ENCODE data around the gene PLEKHG2. TPM values are rescaled to one million over a fixed set of nuclear protein-coding genes. Genes with fewer than 3 reads are reported as not detected.

PLEKHG2 gene
- total RNA-seq, 1 donor from 2014 or later, result 13.6 TPM

- DNase-seq, result no peak
Observed at GRCh38 chr19:39422020-39422419, 9.6 kb downstream of the PLEKHG2 start.

- no peak for DNase-seq
Observed at GRCh38 chr19:39423258-39424086, 11.0 kb downstream of the PLEKHG2 start.

GRCh38 chr19:39424934-39425333 is 12.5 kb downstream of the PLEKHG2 start:
- DNase-seq, result no peak

- DNase-seq, result no peak
Observed at GRCh38 chr19:39425744-39426143, 13.3 kb downstream of the PLEKHG2 start.

- no peak for DNase-seq
Observed at GRCh38 chr19:39426170-39426569, 13.7 kb downstream of the PLEKHG2 start.

DNA sequence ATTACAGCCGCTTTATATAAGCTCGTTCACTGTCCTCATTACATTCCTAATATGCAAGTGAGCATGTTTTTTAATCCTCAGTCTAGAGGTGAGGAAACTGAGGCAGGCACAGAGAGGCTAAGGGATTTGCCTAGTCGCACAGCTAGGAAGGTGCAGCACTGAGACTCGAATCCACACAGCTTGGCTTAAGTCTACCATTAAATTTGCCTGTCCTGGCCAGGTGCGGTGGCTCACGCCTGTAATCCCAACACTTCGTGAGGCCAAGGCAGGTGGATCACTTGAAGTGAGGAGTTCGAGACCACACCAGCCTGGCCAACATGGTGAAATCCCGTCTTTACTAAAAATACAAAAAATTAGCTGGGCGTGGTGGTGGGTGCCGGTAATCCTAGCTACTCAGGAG is 15.2 kb downstream of the PLEKHG2 start:
- DNase-seq, result no peak

DNA sequence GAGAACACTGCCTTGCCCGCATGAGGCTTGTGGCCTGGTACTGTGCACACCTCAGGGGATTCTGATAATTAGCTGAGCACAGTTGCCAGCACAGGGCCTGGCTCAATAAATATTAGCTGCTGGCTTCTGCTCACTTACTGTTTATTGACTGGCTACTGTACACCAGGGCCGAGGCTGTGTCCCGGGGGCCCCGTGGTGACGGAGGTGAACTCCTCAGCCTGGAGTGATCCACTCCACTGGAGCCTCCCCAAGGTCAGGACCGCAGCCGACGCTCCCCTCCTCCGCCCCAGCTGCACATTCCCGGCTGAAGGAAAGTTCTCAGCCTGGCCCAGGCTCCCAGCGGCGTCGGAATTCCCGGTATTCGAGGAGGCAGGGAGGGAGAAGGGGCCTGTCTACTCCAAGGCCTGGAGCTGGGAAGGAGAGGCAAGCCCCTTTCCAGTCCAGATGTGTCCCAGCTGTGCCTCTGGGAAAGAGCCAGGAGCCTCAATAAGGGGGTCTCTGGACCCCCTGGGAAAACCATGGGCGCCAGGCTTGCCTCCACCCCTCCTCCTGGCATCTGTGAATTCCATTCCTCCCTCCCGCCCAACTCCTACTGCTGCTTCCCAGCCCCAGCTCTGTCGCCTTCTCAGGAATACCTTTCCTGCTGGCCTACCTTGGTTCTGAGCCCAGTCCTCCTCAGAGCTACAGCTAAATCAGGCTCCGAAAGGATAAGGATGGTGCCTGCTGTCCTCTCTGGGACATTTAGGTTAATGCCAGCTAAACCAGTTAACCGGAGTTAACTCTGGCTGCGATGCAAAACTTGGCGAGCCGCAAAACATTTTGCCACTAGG is 16.0 kb downstream of the PLEKHG2 start:
- DNase-seq, result peak; percentile 88

GRCh38 chr19:39430675-39431593 is 18.5 kb downstream of the PLEKHG2 start:
- peak; percentile 100 for DNase-seq

DNA sequence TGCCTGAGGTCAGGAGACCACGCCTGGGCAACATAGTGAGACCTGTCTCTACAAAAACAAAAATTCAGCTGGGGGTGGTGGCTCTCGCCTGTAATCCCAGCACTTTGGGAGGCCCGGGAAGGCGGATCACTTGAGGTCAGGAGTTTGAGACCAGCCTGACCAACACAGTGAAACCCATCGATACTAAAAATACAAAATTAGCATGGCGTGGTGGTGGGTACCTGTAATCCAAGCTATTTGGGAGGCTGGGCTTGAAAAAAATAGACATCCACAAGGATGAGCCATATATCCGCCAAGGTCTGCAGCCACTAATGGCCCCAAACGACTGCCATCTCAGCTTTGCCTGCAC is 20.2 kb downstream of the PLEKHG2 start:
- no peak for DNase-seq

DNA sequence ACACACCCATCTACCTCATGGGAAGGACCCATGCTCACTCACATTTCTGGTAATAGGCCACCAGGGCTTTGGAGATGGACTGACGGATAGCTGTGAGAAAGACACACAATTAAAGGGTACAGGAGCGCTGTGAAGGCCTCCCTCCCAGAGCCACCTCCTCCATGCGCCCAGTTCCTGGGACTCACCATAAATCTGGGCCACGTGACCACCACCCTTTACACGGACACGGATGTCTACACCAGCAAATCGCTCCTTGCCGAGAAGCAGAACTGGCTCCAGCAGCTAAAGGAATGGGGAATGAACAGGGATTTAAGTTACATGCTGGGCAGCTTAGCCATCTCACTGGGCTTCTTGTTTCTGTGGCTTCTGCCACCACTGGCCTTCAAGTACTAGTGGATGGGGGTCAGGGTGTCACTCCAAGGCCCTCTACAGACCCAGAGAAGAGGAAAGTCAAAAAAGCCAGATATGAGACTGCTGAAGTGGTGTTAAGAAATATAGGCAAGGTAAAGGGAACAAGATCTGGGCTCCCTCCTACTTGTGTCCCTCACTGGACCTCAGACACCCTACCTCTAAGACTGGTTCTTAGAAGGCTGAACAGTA is 21.1 kb downstream of the PLEKHG2 start:
- no peak for DNase-seq

DNA sequence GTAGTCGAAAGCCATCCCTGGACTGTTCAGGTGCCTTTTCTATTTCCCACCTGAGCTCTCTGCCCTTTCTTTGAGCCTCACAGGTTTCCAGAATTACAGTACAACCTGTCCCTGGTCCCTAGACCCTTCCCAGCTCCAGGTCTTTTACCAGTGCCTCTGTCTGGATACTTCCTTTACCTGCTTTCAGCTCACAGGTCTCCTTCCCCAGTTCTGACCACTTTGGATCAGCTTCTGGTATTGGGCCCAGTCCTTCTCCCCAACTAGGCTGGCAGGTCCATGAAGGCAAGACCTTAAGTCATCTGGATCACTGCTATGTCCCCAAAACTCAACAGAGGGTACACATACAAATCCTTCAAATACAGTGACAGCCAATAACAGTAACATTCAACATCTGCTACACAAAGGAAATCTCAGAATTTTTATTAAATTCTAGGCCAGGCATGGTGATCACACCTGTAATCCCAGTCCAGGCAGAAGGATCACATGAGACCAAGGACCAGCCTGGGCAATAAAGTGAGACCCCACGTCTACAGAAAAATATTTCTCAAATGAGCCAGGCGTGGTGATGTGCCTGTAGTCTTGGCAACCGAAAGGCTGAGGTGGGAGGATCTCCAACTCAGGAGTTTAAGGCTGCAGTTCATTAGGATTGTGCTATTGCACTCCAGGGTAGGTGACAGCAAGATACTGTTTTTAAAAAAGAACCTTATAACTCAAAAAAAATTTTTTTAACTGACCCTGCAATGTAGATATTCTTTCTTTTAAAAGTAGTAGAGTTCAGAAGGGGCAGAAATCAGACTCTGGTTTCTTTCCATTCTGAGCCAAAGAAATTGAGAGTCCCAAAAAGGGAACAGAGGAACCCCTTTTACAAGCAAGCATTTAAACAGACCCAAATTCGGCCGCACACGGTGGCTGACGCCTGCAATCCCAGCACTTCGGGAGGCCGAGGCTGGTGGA is 21.9 kb downstream of the PLEKHG2 start:
- no peak for DNase-seq

- peak; percentile 99 for DNase-seq
Observed at GRCh38 chr19:39435499-39436349, 23.3 kb downstream of the PLEKHG2 start, which contains the start of gene RPS16. TSS of gene RPS16 (minus strand) at chr19:39435949. CDS start at chr19:39435895, 54 bp downstream.

GRCh38 chr19:39436350-39436716 is 23.9 kb downstream of the PLEKHG2 start:
- no peak for DNase-seq

GRCh38 chr19:39438270-39438934 is 25.9 kb downstream of the PLEKHG2 start:
- DNase-seq, result no peak

DNA sequence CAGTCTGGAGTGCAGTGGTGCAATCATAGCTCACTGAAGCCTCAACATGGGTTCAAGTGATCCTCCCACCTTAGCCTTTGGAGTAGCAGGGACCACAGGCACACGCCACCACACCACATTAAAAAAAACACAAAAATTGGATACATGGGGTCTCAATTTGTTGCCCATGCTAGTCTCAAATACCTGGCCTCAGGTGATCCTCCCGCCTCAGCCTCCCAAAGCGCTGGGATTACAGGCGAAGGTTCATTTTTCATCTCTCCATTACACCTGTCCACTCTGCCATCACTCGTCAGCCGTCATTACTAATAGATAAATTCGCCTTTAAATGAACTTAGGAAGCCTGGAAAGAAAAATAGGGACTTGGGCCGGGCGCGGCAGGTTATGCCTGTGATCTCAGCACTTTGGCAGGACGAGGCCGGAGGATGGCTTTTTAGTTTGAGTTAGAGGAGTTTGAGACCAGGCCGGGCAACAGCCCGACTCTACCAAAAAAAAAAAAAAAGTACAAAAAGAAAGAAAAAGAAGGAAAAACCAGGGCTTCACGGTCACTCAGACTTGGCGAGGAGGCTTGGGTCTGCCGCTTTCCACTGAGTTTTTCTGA is 32.2 kb downstream of the PLEKHG2 start:
- DNase-seq, result peak; percentile 44

- peak; percentile 99 for DNase-seq
Observed at GRCh38 chr19:39445196-39446111, 33.0 kb downstream of the PLEKHG2 start, which contains the start of gene SUPT5H. TSS of gene SUPT5H (plus strand) at chr19:39445582. CDS start at chr19:39445891, 309 bp downstream.

GRCh38 chr19:39446365-39447084 is 34.1 kb downstream of the PLEKHG2 start:
- no peak for DNase-seq
